GM18909 (cell line): ENCODE data around the gene CD207.
"Not testable (repeated sequence)": the region's sequence is repeated elsewhere in the genome, so short reads cannot be mapped to it uniquely, and the experiment has no call there.

Experiments
- ATAC-seq: cut with Tn5 transposase; IDR thresholded peaks from one replicate; pipeline ENCODE4 v1.9.1; 2021; ENCODE audit warnings: mild to moderate bottlenecking; ENCODE audit not compliant: unreplicated experiment, poor library complexity

The CD207 gene

GRCh38 chr2:70835643-70836042 lies at the start of gene CD207:
CD207 (minus strand) TSS chr2:70835816; CDS start chr2:70835776, 40 bp downstream.
- ATAC-seq: no peak

GRCh38 chr2:70878543-70878942 lies 42.9 kb upstream of the CD207 start:
- ATAC-seq: not testable (repeated sequence)

- ATAC-seq: not testable (repeated sequence)
Measured at GRCh38 chr2:70876138-70876537, 40.5 kb upstream of the CD207 start.

DNA sequence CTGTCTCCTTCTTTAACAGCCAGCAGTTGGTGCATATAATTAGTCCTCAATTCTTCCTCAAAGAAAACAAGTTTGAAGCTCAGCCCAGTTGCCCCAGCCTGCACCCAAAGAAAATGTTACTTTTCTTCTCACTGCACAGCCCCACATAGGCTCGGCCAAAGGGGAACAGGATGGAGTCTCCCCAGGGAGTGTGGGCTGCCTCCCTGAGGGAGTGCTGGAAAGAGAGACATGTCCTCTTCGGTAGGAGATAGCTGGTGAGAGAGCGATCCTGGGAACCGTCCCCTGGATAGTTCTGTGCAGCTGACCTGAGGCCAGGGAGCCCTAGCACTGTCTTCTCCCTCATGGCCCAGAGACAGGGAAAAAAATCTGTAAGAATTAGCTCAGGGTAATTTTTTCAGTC lies 37.9 kb upstream of the CD207 start:
- no peak for ATAC-seq

DNA sequence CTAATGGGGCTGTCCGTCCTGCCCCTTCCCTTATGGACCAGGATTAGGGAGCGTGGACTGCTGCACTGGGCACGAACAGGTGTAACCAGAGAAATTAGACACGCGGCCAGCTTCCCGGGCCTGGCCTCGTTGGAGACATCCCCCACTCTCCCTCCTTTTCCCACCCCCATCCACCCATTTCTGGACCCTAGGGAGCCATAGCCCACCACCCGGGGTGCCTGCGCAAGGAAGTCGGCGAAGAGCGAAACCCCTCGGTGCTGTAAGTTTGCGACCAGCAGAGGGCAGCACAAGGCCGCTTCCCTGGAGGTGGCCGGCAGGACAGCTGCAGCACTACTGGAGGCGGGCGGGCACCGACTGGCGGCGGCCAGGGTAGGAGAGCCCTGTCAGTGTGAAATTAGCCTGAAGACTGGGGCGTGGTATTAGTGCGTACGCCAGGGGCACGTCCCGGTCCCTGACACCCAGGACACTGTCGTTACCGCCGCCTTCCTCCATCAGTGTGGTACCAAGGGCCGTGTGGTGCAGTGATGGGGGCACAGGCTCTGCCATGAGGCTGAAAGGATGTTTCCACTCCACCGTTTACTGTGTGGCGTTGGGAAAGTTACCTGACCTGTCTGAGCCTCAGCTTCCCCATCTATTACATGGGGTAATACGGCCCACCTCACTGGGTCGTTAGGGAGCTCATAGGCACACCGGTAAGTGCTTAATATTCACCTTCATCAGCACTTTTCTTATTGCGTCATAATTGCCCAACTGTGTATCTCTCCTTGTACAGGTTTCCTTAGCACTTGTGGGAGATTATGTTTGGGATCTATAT lies 36.0 kb upstream of the CD207 start:
- peak; percentile 61 for ATAC-seq

DNA sequence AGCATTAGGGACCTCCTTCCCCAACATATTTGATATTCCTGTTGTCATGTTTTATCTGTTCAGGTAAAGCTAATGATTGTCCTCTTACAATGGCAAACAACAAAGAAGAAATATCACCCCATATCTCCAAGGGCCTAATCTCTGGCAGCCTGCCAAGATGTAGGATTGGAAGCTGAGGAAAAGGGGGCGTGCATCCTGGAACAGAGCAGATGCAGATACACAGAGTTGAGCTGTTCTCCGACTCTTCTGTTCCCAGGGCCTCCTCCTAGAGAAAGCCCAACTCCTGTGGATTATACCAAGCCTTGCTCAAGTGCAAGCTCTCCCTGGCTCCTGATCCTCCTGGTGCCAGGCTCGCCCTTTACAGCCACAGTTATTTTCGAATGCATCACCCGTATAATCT lies 35.2 kb upstream of the CD207 start:
- no peak for ATAC-seq

DNA sequence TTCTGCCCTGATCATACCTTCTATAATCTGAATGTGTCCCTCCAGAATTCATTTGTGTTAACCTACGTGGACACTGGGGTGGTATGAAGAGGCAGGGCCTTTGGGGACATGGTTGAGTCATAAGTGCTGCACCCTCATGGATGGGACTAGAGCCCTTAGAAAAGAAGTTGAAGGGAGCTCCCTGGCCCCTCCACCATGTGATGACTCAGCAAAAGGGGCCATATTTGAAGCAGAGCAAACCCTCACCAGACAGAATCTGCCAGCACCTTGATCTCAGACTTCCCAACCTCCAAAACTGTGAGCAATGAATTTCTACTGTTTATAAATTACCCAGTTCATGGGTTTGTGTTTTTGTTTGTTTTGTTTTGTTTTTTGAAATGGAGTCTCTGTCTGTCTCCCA lies 33.4 kb upstream of the CD207 start:
- no peak for ATAC-seq

GRCh38 chr2:70861777-70862625 lies 26.4 kb upstream of the CD207 start:
- no peak for ATAC-seq

DNA sequence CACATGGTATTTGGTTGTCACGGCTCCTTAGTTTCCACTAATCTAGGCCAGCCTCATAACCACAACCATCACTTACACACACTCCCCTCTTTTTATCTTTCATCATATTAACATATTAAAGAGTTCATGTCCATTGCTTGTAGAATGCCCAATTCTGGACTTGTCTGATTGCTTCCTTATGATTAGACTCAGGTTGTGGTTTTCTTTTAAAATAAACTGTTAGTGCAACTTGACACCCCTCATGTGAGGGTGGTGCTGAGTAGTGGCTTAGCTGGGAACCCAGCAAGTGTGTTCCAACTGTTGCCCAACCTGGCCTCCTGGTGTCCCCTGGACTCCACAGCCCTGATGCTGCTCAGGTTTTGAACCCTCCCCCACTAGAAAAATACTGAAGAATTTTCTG lies 20.1 kb upstream of the CD207 start:
- no peak for ATAC-seq

- ATAC-seq: no peak
Measured at GRCh38 chr2:70854411-70854810, 18.8 kb upstream of the CD207 start.

DNA sequence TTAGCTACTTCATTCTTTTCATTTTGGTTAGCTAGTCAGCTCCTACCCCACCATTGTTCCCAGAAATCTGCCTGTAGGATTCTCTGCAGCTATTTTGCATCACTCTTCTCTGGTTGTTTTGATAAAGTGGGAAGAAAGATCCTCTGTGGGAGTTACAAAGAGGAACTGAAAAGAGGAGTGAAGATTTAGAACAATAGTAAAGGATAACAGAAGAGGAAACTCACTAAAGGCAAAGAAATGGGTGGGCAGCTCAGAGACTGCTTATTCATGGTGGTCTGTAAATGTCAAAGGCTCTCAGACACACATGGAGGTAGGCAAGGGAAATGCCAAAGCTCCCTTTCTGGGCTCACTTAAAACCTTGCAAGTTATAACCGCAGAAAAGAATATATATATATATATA lies 17.2 kb upstream of the CD207 start:
- ATAC-seq: no peak

- no peak for ATAC-seq
Measured at GRCh38 chr2:70851704-70852103, 16.1 kb upstream of the CD207 start.

GRCh38 chr2:70850925-70851324 lies 15.3 kb upstream of the CD207 start:
- ATAC-seq: no peak

GRCh38 chr2:70842401-70842800 lies 6.8 kb upstream of the CD207 start:
- no peak for ATAC-seq

GRCh38 chr2:70837980-70838925 lies 2.6 kb upstream of the CD207 start:
- ATAC-seq: no peak

DNA sequence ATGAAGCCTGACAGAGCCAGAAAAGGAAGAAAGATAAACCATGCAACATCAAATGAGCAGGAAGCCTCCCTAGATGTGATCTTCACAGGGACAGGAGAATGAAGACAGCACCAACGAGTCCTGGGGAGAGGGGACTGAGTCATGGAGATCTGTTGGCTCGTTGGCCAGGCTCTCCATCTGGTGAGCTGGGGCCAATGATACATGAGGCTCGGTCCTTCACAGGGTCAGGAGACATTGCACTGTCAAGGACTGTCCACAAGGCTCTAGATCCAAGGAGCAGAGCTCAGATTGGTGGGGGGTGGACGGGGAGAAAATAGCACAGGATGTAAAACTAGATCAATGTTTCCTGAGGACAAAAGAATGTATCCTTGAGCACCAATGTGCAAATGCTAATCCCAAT lies 735 bp downstream of the CD207 start:
- no peak for ATAC-seq

GRCh38 chr2:70834106-70834505 lies 1.5 kb downstream of the CD207 start:
- ATAC-seq: no peak

GRCh38 chr2:70833246-70833645 lies 2.4 kb downstream of the CD207 start:
- no peak for ATAC-seq

- no peak for ATAC-seq
Measured at GRCh38 chr2:70832386-70832785, 3.2 kb downstream of the CD207 start.

- ATAC-seq: no peak
Measured at GRCh38 chr2:70831861-70832260, 3.8 kb downstream of the CD207 start.
